Spleen (tissue), 7 donors: Measurements from ENCODE around the gene ADD2.

Experiments
- POLR2A ChIP-seq, 3 donors: fragments of 450-650 bp; IDR thresholded peaks; one replicate each; pipeline ENCODE4 v1.5.1; 2017; ENCODE audit warnings: antibody characterized with exemption in 3 of 3, mild to moderate bottlenecking in 1 of 3
- TF ChIP-seq, protein P1 (sequence below), 11 experiments: fragments of 200-600 bp in 7 of 11; fragments of 450-650 bp in 4 of 11; sonication (generic) in 4 of 11; IDR thresholded peaks in 8 of 11; conservative IDR thresholded peaks in 3 of 11; 1 replicate in 7 of 11; 2 replicates in 4 of 11; pipeline versions ENCODE4 v1.4.0 to v1.8.0; 2016 to 2021; ENCODE audit warnings: antibody characterized with exemption in 11 of 11, inconsistent platforms in 4 of 11, mild to moderate bottlenecking in 1 of 11
- donor health status: DM: no; HTN: no; CAD: no; lungs with moderate emphysema.
- donor health status: DM: no; HTN: no; CAD: no.
- donor health status: DM: no; HTN: no; CAD: no.

DNA sequence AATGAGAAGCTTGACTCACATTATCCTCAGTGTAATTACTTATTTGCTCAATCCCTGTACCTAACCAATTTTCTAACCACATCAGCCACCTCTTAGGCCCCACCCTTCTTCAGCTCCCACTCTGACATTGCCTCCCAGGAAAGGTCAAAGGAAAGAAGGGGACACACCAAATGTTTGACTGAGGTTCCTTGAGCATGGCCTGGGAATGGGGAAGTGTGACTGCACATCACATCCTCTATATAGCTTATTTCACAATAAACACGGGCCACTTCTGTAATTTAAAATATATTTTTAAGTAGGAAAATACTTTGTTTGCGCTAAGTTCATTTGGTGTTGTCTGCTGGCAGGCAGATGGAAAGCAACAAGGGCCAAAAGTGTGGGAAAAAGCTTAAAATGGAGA is 25.4 kb upstream of the ADD2 start:
- TF ChIP-seq, protein P1, sequence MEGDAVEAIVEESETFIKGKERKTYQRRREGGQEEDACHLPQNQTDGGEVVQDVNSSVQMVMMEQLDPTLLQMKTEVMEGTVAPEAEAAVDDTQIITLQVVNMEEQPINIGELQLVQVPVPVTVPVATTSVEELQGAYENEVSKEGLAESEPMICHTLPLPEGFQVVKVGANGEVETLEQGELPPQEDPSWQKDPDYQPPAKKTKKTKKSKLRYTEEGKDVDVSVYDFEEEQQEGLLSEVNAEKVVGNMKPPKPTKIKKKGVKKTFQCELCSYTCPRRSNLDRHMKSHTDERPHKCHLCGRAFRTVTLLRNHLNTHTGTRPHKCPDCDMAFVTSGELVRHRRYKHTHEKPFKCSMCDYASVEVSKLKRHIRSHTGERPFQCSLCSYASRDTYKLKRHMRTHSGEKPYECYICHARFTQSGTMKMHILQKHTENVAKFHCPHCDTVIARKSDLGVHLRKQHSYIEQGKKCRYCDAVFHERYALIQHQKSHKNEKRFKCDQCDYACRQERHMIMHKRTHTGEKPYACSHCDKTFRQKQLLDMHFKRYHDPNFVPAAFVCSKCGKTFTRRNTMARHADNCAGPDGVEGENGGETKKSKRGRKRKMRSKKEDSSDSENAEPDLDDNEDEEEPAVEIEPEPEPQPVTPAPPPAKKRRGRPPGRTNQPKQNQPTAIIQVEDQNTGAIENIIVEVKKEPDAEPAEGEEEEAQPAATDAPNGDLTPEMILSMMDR (IDR thresholded peaks at IDR 0.05 in 8 of 11, conservative IDR thresholded peaks at IDR 0.05 in 3 of 11) = no peak
- no peak for TF ChIP-seq POLR2A (IDR thresholded peaks at IDR 0.05)
